K562 (cell line): ENCODE results near the gene ADSS2. TPM values are rescaled to one million over a fixed set of nuclear protein-coding genes. Genes with fewer than 3 reads are reported as not detected.

ENCODE experiments used
- ATAC-seq: fragments of 200-7000 bp; cut with Tn5 transposase; 3 replicates; pipeline ENCODE4 v1.9.1; 2020; ENCODE audit warnings: moderate library complexity
- BruUV-seq: library from RNA; stranded (reverse); fragments of 400-500 nt; replicated peaks from 2 replicates; lab custom pipeline; 2021; lab: Mats Ljungman, UMichigan
- CTCF ChIA-PET: fragments of 300-600 bp; formaldehyde crosslinking; extraction: SDS; loops from one replicate; lab custom pipeline; 2021; ENCODE audit warnings: low intra/inter-chr PET ratio; lab: Yijun Ruan, JAX
- POLR2A ChIA-PET: fragments of 300-600, 350-650 bp; sonication (Branson Sonifier 250); formaldehyde crosslinking; extraction: SDS; loops from one replicate; lab custom pipeline; 2021; ENCODE audit warnings: antibody characterized with exemption, inconsistent platforms; lab: Yijun Ruan, JAX
- DNase-seq, 4 experiments: peaks; one replicate each; pipeline versions ENCODE4 v3.0.0 to v3.0.0-alpha.2; 2011 to 2018; ENCODE audit warnings: low spot score in 3 of 4, mixed read lengths in 3 of 4; ENCODE audit errors: extremely low read depth in 1 of 4
- FAIRE-seq: peaks from 2 replicates; lab custom pipeline; 2011; peaks lifted over from hg19 to GRCh38; lab: Jason Lieb, UNC
- H2AFZ ChIP-seq: 2 replicates; pipeline ENCODE4 v1.6.0; 2011; ENCODE audit warnings: low read depth, low read length, control low read depth, inconsistent platforms
- H3K27ac ChIP-seq: fragments of 200-600 bp; 3 replicates; pipeline ENCODE4 v1.8.0; 2011; ENCODE audit warnings: low read depth, mild to moderate bottlenecking, control low read depth, inconsistent platforms, low read length, moderate library complexity, mixed read lengths; ENCODE audit errors: extremely low read depth
- H3K27me3 ChIP-seq, 2 experiments: fragments of 300-600 bp in 1 of 2; 2 replicates in 1 of 2; 3 replicates in 1 of 2; pipeline versions ENCODE4 v1.6.0 to v1.8.0; 2011; ENCODE audit warnings: inconsistent platforms in 2 of 2, low read length in 2 of 2, mild to moderate bottlenecking in 1 of 2, mixed read lengths in 1 of 2, moderate library complexity in 1 of 2; ENCODE audit not compliant: control insufficient read depth in 2 of 2, insufficient read depth in 2 of 2
- H3K36me3 ChIP-seq: fragments of 300-600 bp; 3 replicates; pipeline ENCODE4 v1.8.0; 2011; ENCODE audit warnings: mild to moderate bottlenecking, low read length, inconsistent platforms; ENCODE audit not compliant: control insufficient read depth, insufficient read depth
- H3K4me1 ChIP-seq, 2 experiments: fragments of 200-600 bp in 1 of 2; replicated peaks in 1 of 2; 2 replicates in 1 of 2; 3 replicates in 1 of 2; pipeline versions ENCODE4 v1.5.1 to v1.8.0; 2011; ENCODE audit warnings: inconsistent platforms in 2 of 2, low read length in 2 of 2, mild to moderate bottlenecking in 1 of 2, mixed read lengths in 1 of 2, moderate library complexity in 1 of 2; ENCODE audit not compliant: control insufficient read depth in 2 of 2, insufficient read depth in 2 of 2
- H3K4me2 ChIP-seq: 2 replicates; pipeline ENCODE4 v1.6.1; 2011; ENCODE audit warnings: low read length, control low read depth, inconsistent platforms, mixed read lengths; ENCODE audit not compliant: insufficient read depth
- H3K4me3 ChIP-seq: fragments of 200-600 bp; sonication (generic), shearing (Covaris generic); 2 replicates; pipeline ENCODE4 v1.5.1; 2016; ENCODE audit warnings: control low read depth, inconsistent platforms
- H3K79me2 ChIP-seq: fragments of 200-600 bp; 3 replicates; pipeline ENCODE4 v1.8.0; 2011; ENCODE audit warnings: low read length, inconsistent platforms; ENCODE audit not compliant: control insufficient read depth, insufficient read depth
- H3K9ac ChIP-seq, 2 experiments: 2 replicates each; pipeline versions ENCODE4 v1.6.0 to v1.6.1; 2011; ENCODE audit warnings: low read depth in 2 of 2, low read length in 2 of 2, control low read depth in 1 of 2, inconsistent platforms in 1 of 2, mild to moderate bottlenecking in 1 of 2, mixed read lengths in 1 of 2; ENCODE audit not compliant: insufficient read depth in 1 of 2
- H3K9me1 ChIP-seq: one replicate; pipeline ENCODE4 v1.6.0; 2011; ENCODE audit warnings: inconsistent platforms, mild to moderate bottlenecking, low read length, moderate library complexity; ENCODE audit not compliant: control insufficient read depth, insufficient read depth
- H3K9me3 ChIP-seq: replicated peaks from 2 replicates; pipeline ENCODE4 v1.5.1; 2011; ENCODE audit warnings: low read depth, low read length, inconsistent platforms; ENCODE audit not compliant: control insufficient read depth, insufficient read depth
- H4K20me1 ChIP-seq: replicated peaks from 2 replicates; pipeline ENCODE4 v1.6.1; 2011; ENCODE audit warnings: low read length, inconsistent platforms, mixed read lengths; ENCODE audit not compliant: control insufficient read depth, insufficient read depth
- PBX2 ChIP-seq, 2 experiments: IDR thresholded peaks in 1 of 2; conservative IDR thresholded peaks in 1 of 2; 2 replicates each; pipeline ENCODE4 v1.6.1; 2016; ENCODE audit warnings: low read depth in 2 of 2, mild to moderate bottlenecking in 1 of 2, missing compliant biosample characterization in 1 of 2, missing genetic modification characterization in 1 of 2, moderate library complexity in 1 of 2
- PRDM10 ChIP-seq: fragments of 450-650 bp; IDR thresholded peaks from 2 replicates; pipeline ENCODE4 v1.6.1; 2018; ENCODE audit not compliant: partially characterized antibody
- RNF2 ChIP-seq: sonication (generic); IDR thresholded peaks from 2 replicates; pipeline ENCODE4 v1.6.1; 2016
- WGBS: fragments of 100-300 bp; shearing (Covaris generic); methylation state at CpG from one replicate; pipeline ENCODE4 v1.1.6; 2016; ENCODE audit warnings: low coverage, mixed read lengths; ENCODE audit not compliant: insufficient coverage; ENCODE audit errors: missing lambda C conversion rate; 5-methylcytosine and 5-hydroxymethylcytosine counted together
- in situ Hi-C: fragments of 300-500 bp; cut with MboI; formaldehyde crosslinking; loops from 4 replicates; pipeline ENCODE4 v1.15.0; 2018; ENCODE audit warnings: inconsistent platforms, mixed read lengths
- intact Hi-C: fragments of 100-400 bp; cut with micrococcal nuclease; formaldehyde crosslinking; loops from 2 replicates; pipeline ENCODE4 v1.14.2; 2022
- polyA plus RNA-seq, 8 experiments: library from polyadenylated mRNA; depleted of rRNA in 4 of 8; stranded (reverse) in 5 of 8; unstranded in 3 of 8; fragments of >200 nt; fragmentation: Nextera tagmentation in 2 of 8; fragmentation: Illumina TruSeq in 1 of 8; extraction: Ambion mirVana in 2 of 8; extraction: Trizol in 1 of 8; gene quantifications; 2 replicates each; pipeline versions ENCODE4 v1.2.1 to v1.2.3, GENCODE V29; 2011 to 2014; ENCODE audit warnings: inconsistent platforms in 1 of 8, missing spikeins in 1 of 8
- total RNA-seq, 7 experiments: library from RNA; depleted of rRNA in 6 of 7; stranded (reverse); fragments of >200 nt in 6 of 7; fragmentation: Illumina TruSeq in 2 of 7; extraction: Trizol in 2 of 7; gene quantifications; 2 replicates each; pipeline versions ENCODE4 v1.2.1 to v1.2.3, GENCODE V29; 2011 to 2021; ENCODE audit warnings: low replicate concordance in 1 of 7

The ADSS2 gene
- total and polyA plus RNA-seq, 9 of the 15 experiments (the other 6 are each of a cell fraction or from before 2014, with no cell fraction given) = 8.8 to 63.8 (median 59.4) TPM

GRCh38 chr1:244365809-244366208, 85.9 kb downstream of the ADSS2 start:
- Histone ChIP-seq H3K4me1 (peaks cover 26 to 43% of the 10 kb centered on the region in 2 experiments), H3K4me3 (no peak overlapping the region), H3K79me2 (peaks cover 11% of the 10 kb centered on the region; the same call in 2 of the 3 replicates), H3K4me2 (no peak overlapping the region), H3K36me3 (no peaks in the 10 kb centered on the region), H3K27ac (no peak overlapping the region), H3K9ac (no peak overlapping the region)
- BruUV-seq = no TSS peak
- TF ChIP-seq PBX2 (CRISPR knock-in tag; IDR thresholded peaks at IDR 0.05; ENCODE audit: low read depth) = no peak
- TF ChIP-seq PBX2 (tag; conservative IDR thresholded peaks at IDR 0.05; ENCODE audit: low read depth) = 0 out of 2 replicates have a peak, but pooled peaks have one; percentile 11
- peak; percentile 56 for TF ChIP-seq PRDM10
- no peak for TF ChIP-seq RNF2
- TF ChIP-seq, all 486 proteins: peak for 2
- H3K9me1 ChIP-seq = no peaks in the 10 kb centered on the region
- CTCF ChIA-PET = no interaction called here
- in situ Hi-C loops = no loop called here
- intact Hi-C loops = loop anchor here (2.0 to 5.0 kb wide), 2 partner anchors 41 to 86 kb away; partner anchors contain the start of gene ADSS2
- peaks cover 15% of the 10 kb centered on the region; the same call in 1 of the 2 replicates for H3K9me3 ChIP-seq
- no peak for FAIRE-seq
- POLR2A ChIA-PET = interaction anchor here (1.1 to 5.8 kb wide), 2 partner anchors 12 kb away, joined by 4 to 45 read pairs; a partner anchor contains a TSS
- no peak for DNase-seq
- no peaks in the 10 kb centered on the region for H4K20me1 ChIP-seq
- peak overlapping the region; percentile 46 for H2AFZ ChIP-seq
- 70% methylated on average over 7 of the region's 7 CpGs for WGBS
- no peak for ATAC-seq
- no peaks in the 10 kb centered on the region for H3K27me3 ChIP-seq
